PC-3 (cell line): ENCODE data around the gene MAGI2. TPM values are rescaled to one million over a fixed set of nuclear protein-coding genes. Genes with fewer than 3 reads are reported as not detected.

Source experiments
- ATAC-seq: fragments of 200-7000 bp; cut with Tn5 transposase; 2 replicates; pipeline ENCODE4 v1.9.1; 2020; ENCODE audit warnings: mild to moderate bottlenecking, moderate library complexity
- BruUV-seq: library from RNA; stranded (reverse); fragments of 400-500 nt; replicated peaks from 2 replicates; lab custom pipeline; 2021; lab: Mats Ljungman, UMichigan
- CTCF ChIA-PET: fragments of 300-600 bp; sonication (Branson Sonifier 250); formaldehyde crosslinking; loops from one replicate; lab custom pipeline; 2022; ENCODE audit warnings: antibody characterized with exemption; lab: Charles Lee
- POLR2A ChIA-PET: fragments of 300-600 bp; sonication (Branson Sonifier 250); formaldehyde crosslinking; loops from one replicate; lab custom pipeline; 2022; ENCODE audit warnings: antibody characterized with exemption; ENCODE audit not compliant: unreplicated experiment; lab: Charles Lee
- DNase-seq: peaks from one replicate; pipeline ENCODE4 v3.0.0-alpha.2; 2015
- H2AFZ ChIP-seq: fragments of 300-600 bp; sonication (generic); 2 replicates; pipeline ENCODE4 v1.6.0; 2016; ENCODE audit warnings: antibody characterized with exemption, low read length
- H3F3A ChIP-seq: fragments of 300-600 bp; sonication (generic); one replicate; pipeline ENCODE4 v1.6.0; 2017; ENCODE audit warnings: antibody characterized with exemption, low read length, control low read depth, mild to moderate bottlenecking; ENCODE audit not compliant: unreplicated experiment
- H3K27ac ChIP-seq: fragments of 300-600 bp; sonication (generic); 2 replicates; pipeline ENCODE4 v1.5.1; 2016; ENCODE audit warnings: mild to moderate bottlenecking, low read length
- H3K27me3 ChIP-seq: fragments of 300-600 bp; sonication (generic); 2 replicates; pipeline ENCODE4 v1.6.1; 2016; ENCODE audit warnings: low read length, mixed read lengths
- H3K36me3 ChIP-seq: fragments of 300-600 bp; sonication (generic); 2 replicates; pipeline ENCODE4 v1.6.1; 2016; ENCODE audit warnings: low read depth, mixed run types, low read length, mixed read lengths
- H3K4me1 ChIP-seq: fragments of 300-600 bp; sonication (generic); 2 replicates; pipeline ENCODE4 v1.5.1; 2016; ENCODE audit warnings: low read length; ENCODE audit not compliant: insufficient read depth
- H3K4me2 ChIP-seq: fragments of 300-600 bp; sonication (generic); 2 replicates; pipeline ENCODE4 v1.6.0; 2016; ENCODE audit warnings: low read length
- H3K4me3 ChIP-seq: fragments of 300-600 bp; sonication (generic); 2 replicates; pipeline ENCODE4 v1.5.1; 2016; ENCODE audit warnings: mild to moderate bottlenecking, low read length, mixed read lengths
- H3K79me2 ChIP-seq: fragments of 300-600 bp; sonication (generic); 2 replicates; pipeline ENCODE4 v1.6.1; 2017; ENCODE audit warnings: low read length, mixed read lengths
- H3K9ac ChIP-seq: fragments of 300-600 bp; sonication (generic); 2 replicates; pipeline ENCODE4 v1.6.0; 2016; ENCODE audit warnings: mild to moderate bottlenecking, low read length
- H3K9me2 ChIP-seq: fragments of 300-600 bp; sonication (generic); replicated peaks from 2 replicates; pipeline ENCODE4 v1.6.1; 2016; ENCODE audit warnings: mixed run types, low read length, mixed read lengths
- H3K9me3 ChIP-seq: fragments of 300-600 bp; sonication (generic); 2 replicates; pipeline ENCODE4 v1.6.1; 2016; ENCODE audit warnings: low read length, mixed read lengths
- H4K20me1 ChIP-seq: fragments of 300-600 bp; sonication (generic); 2 replicates; pipeline ENCODE4 v1.6.1; 2016; ENCODE audit warnings: low read length, mixed read lengths
- CTCF ChIP-seq: fragments of 300-600 bp; sonication (generic); conservative IDR thresholded peaks from 2 replicates; pipeline ENCODE4 v1.5.1; 2017; ENCODE audit warnings: antibody characterized with exemption, low read depth, mild to moderate bottlenecking, low read length
- EZH2 ChIP-seq: fragments of 300-600 bp; sonication (generic); IDR thresholded peaks from one replicate; pipeline ENCODE4 v1.6.1; 2017; ENCODE audit warnings: antibody characterized with exemption, mild to moderate bottlenecking, low read length; ENCODE audit not compliant: unreplicated experiment
- EZH2phosphoT487 ChIP-seq: fragments of 300-600 bp; sonication (generic); IDR thresholded peaks from 2 replicates; pipeline ENCODE4 v1.6.1; 2018; ENCODE audit warnings: mild to moderate bottlenecking, antibody characterized with exemption, low read length, borderline replicate concordance
- intact Hi-C: fragments of 100-400 bp; cut with micrococcal nuclease; formaldehyde crosslinking; loops from 2 replicates; pipeline ENCODE4 v1.9.0; 2023
- total RNA-seq: library from RNA; depleted of rRNA; stranded (reverse); fragments of >200 nt; gene quantifications from 2 replicates; pipeline ENCODE4 v1.2.3, GENCODE V29; 2014

Gene MAGI2
- total RNA-seq, 1 experiment from 2014 or later: not detected

GRCh38 chr7:79292834-79293233, 160.6 kb downstream of the MAGI2 start:
- intact Hi-C loops: loop anchor here (1.0 to 10.0 kb wide), 5 partner anchors 10 to 722 kb away; no protein-coding TSS in a partner anchor
- H3K4me1 ChIP-seq: peaks cover 38% of the 10 kb centered on the region
- ChIA-PET POLR2A (interaction anchor here (0.6 to 0.7 kb wide), 2 partner anchors 15 to 373 kb away, joined by 3 to 15 read pairs; no protein-coding TSS in a partner anchor), CTCF (interaction anchor here (0.6 to 1.0 kb wide), 3 partner anchors 11 to 127 kb away, joined by 3 to 8 read pairs (median 4); no protein-coding TSS in a partner anchor)
- peak overlapping the region; percentile 92 for H3K27ac ChIP-seq
- H3K27me3 ChIP-seq: no peaks in the 10 kb centered on the region
- no peak overlapping the region for H2AFZ ChIP-seq
- TF ChIP-seq EZH2 (no peak), EZH2phosphoT487 (no peak), CTCF (no peak)
- no peaks in the 10 kb centered on the region for H4K20me1 ChIP-seq
- peak overlapping the region; percentile 39 for H3K4me2 ChIP-seq
- H3F3A ChIP-seq: peaks cover 11% of the 10 kb centered on the region
- no peaks in the 10 kb centered on the region for H3K9me2 ChIP-seq
- no peak overlapping the region for H3K4me3 ChIP-seq
- H3K9ac ChIP-seq: no peak overlapping the region
- no peak for DNase-seq
- no peak; the same call in 1 of the 2 replicates for ATAC-seq
- no peaks in the 10 kb centered on the region for H3K36me3 ChIP-seq
- no peaks in the 10 kb centered on the region for H3K79me2 ChIP-seq
- no TSS peak for BruUV-seq
- no peaks in the 10 kb centered on the region for H3K9me3 ChIP-seq

GRCh38 chr7:79291498-79291865, 162.0 kb downstream of the MAGI2 start:
- no peaks in the 10 kb centered on the region for H4K20me1 ChIP-seq
- no peaks in the 10 kb centered on the region for H3K9me2 ChIP-seq
- peak overlapping the region; percentile 47 for H3K9ac ChIP-seq
- intact Hi-C loops: loop anchor here (5.0 to 10.0 kb wide), 4 partner anchors 143 to 723 kb away; no protein-coding TSS in a partner anchor
- no peak overlapping the region for H2AFZ ChIP-seq
- peaks cover 11% of the 10 kb centered on the region for H3F3A ChIP-seq
- POLR2A ChIA-PET: no interaction called here
- ATAC-seq (no peak), DNase-seq (peak; percentile 33)
- no peaks in the 10 kb centered on the region for H3K79me2 ChIP-seq
- H3K9me3 ChIP-seq: no peaks in the 10 kb centered on the region
- H3K4me2 ChIP-seq: peak overlapping the region; percentile 69
- H3K27ac ChIP-seq: peak overlapping the region; percentile 92
- no TSS peak for BruUV-seq
- TF ChIP-seq EZH2phosphoT487: no peak
- TF ChIP-seq CTCF: no peak
- TF ChIP-seq EZH2: no peak
- H3K4me3 ChIP-seq: 0 out of 2 replicates have a peak overlapping the region, but pooled peaks have one; percentile 21
- H3K27me3 ChIP-seq: no peaks in the 10 kb centered on the region
- CTCF ChIA-PET: no interaction called here
- no peaks in the 10 kb centered on the region for H3K36me3 ChIP-seq
- H3K4me1 ChIP-seq: peaks cover 38% of the 10 kb centered on the region

- TF ChIP-seq EZH2phosphoT487: no peak
- TF ChIP-seq EZH2: no peak
- TF ChIP-seq CTCF: no peak
- Histone ChIP-seq H3K4me2 (peak overlapping the region; percentile 69), H3K4me3 (0 out of 2 replicates have a peak overlapping the region, but pooled peaks have one; percentile 21), H3K27me3 (no peaks in the 10 kb centered on the region), H3K79me2 (no peaks in the 10 kb centered on the region), H4K20me1 (no peaks in the 10 kb centered on the region), H3K9me3 (no peaks in the 10 kb centered on the region), H3K27ac (peak overlapping the region; percentile 92), H2AFZ (no peak overlapping the region), H3K9ac (peak overlapping the region; percentile 47), H3K9me2 (no peaks in the 10 kb centered on the region), H3F3A (peaks cover 11% of the 10 kb centered on the region), H3K4me1 (peaks cover 38% of the 10 kb centered on the region), H3K36me3 (no peaks in the 10 kb centered on the region)
- intact Hi-C loops: loop anchor here (5.0 to 10.0 kb wide), 4 partner anchors 144 to 724 kb away; no protein-coding TSS in a partner anchor
- peak; percentile 16 for ATAC-seq
- ChIA-PET CTCF (no interaction called here), POLR2A (no interaction called here)
- peak; percentile 93 for DNase-seq
- BruUV-seq: no TSS peak
Observed at GRCh38 chr7:79290841-79291497, 162.5 kb downstream of the MAGI2 start.
